22Rv1 (cell line): Measurements from ENCODE around the gene MAP2K6.

Experiments used
- H3K27ac ChIP-seq: fragments of 450-650 bp; 2 replicates; pipeline ENCODE4 v1.5.1; 2017
- ZFX ChIP-seq: fragments of 450-650 bp; IDR thresholded peaks from 2 replicates; pipeline ENCODE4 v1.6.1; 2017; ENCODE audit warnings: antibody characterized with exemption, borderline replicate concordance
- TF ChIP-seq, protein P1 (sequence below): fragments of 450-650 bp; IDR thresholded peaks from 2 replicates; pipeline ENCODE4 v1.5.1; 2017; ENCODE audit warnings: mild to moderate bottlenecking

Gene MAP2K6

DNA sequence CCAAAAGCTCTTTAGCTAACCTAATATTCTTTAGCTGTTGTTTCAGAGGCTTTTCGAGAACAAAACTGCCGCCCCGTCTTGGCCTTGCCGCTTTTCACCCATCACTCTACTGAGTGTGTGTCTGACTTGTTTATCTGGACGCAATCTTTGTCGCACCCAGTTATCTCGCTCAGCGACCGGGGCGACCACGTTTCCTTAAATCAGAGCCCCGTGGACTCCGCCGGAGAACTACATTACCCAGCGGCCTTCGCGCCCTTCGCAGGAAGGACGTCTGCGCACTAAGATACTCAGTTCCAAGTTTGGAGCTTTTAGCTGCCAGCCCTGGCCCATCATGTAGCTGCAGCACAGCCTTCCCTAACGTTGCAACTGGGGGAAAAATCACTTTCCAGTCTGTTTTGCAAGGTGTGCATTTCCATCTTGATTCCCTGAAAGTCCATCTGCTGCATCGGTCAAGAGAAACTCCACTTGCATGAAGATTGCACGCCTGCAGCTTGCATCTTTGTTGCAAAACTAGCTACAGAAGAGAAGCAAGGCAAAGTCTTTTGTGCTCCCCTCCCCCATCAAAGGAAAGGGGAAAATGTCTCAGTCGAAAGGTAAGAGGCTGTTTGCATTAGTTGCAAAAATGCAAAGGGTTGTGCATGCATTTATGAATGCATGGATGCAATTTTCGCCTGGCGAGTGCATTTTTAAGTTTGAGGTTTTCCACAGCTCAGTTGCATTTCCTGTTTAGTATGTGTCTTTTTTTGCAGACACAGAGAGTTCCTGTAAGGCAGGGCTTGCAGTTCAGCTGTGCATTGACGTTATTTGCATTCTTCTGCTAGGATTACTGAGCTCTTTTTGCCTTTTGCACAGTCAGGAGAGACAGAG, at the start of gene MAP2K6:
MAP2K6 (plus strand) TSS at position 290 of the 867 bp plus-strand sequence; CDS start at position 578, 288 bp downstream.
- no peak for TF ChIP-seq ZFX
- TF ChIP-seq, protein P1, sequence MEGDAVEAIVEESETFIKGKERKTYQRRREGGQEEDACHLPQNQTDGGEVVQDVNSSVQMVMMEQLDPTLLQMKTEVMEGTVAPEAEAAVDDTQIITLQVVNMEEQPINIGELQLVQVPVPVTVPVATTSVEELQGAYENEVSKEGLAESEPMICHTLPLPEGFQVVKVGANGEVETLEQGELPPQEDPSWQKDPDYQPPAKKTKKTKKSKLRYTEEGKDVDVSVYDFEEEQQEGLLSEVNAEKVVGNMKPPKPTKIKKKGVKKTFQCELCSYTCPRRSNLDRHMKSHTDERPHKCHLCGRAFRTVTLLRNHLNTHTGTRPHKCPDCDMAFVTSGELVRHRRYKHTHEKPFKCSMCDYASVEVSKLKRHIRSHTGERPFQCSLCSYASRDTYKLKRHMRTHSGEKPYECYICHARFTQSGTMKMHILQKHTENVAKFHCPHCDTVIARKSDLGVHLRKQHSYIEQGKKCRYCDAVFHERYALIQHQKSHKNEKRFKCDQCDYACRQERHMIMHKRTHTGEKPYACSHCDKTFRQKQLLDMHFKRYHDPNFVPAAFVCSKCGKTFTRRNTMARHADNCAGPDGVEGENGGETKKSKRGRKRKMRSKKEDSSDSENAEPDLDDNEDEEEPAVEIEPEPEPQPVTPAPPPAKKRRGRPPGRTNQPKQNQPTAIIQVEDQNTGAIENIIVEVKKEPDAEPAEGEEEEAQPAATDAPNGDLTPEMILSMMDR, result no peak
- H3K27ac ChIP-seq, result peak within 1 kb of the TSS; percentile 19; the same call in 1 of the 2 replicates

GRCh38 chr17:69367298-69367697, 47.2 kb upstream of the MAP2K6 start:
- no peak for TF ChIP-seq ZFX
- TF ChIP-seq, protein P1, result no peak
- 0 out of 2 replicates have a peak overlapping the region, but pooled peaks have one; percentile 17 for H3K27ac ChIP-seq

- TF ChIP-seq, protein P1, result no peak
- no peak for TF ChIP-seq ZFX
These were observed 41.4 kb upstream of the MAP2K6 start for GRCh38 chr17:69373069-69373468.

GRCh38 chr17:69375229-69375628, 39.3 kb upstream of the MAP2K6 start:
- no peak overlapping the region for H3K27ac ChIP-seq
- TF ChIP-seq, protein P1, result no peak
- TF ChIP-seq ZFX, result no peak

More at GRCh38 chr17:69373069-69373468, 41.4 kb upstream of the MAP2K6 start:
- no peak overlapping the region for H3K27ac ChIP-seq

GRCh38 chr17:69388822-69389442, 25.6 kb upstream of the MAP2K6 start:
- no peak overlapping the region for H3K27ac ChIP-seq
- TF ChIP-seq, protein P1, result no peak
- no peak for TF ChIP-seq ZFX

- H3K27ac ChIP-seq, result peak overlapping the region; percentile 77
- TF ChIP-seq, protein P1, result no peak
- no peak for TF ChIP-seq ZFX
These were observed 23.5 kb upstream of the MAP2K6 start for GRCh38 chr17:69390795-69391501.
